Ovary (tissue), 9 donors: ENCODE data around the gene NT5DC3. TPM values are rescaled to one million over a fixed set of nuclear protein-coding genes. Genes with fewer than 3 reads are reported as not detected.

Experiments used
- DNase-seq, 5 donors: peaks; one replicate each; pipeline ENCODE4 v3.0.0-alpha.2; 2019 to 2020
- H3K27ac ChIP-seq, 2 donors: fragments of 200-600 bp; one replicate each; pipeline versions ENCODE4 v1.5.1 to v1.8.0; 2019 to 2022
- H3K27me3 ChIP-seq: fragments of 200-600 bp; one replicate; pipeline ENCODE4 v1.8.0; 2022
- H3K36me3 ChIP-seq: fragments of 200-600 bp; sonication (generic); one replicate; pipeline ENCODE4 v1.5.1; 2019
- H3K4me1 ChIP-seq: one replicate; pipeline ENCODE4 v1.8.1; 2013; ENCODE audit warnings: mild to moderate bottlenecking, moderate library complexity; ENCODE audit not compliant: insufficient read depth
- H3K4me3 ChIP-seq: fragments of 200-600 bp; sonication (generic); one replicate; pipeline ENCODE4 v1.5.1; 2017
- H3K9me3 ChIP-seq, 2 donors: fragments of 200-600 bp in 1 of 2; sonication (generic) in 1 of 2; one replicate each; pipeline versions ENCODE4 v1.5.1 to v1.8.1; 2013 to 2019; ENCODE audit warnings: mild to moderate bottlenecking in 1 of 2, moderate library complexity in 1 of 2
- CTCF ChIP-seq, 3 donors: fragments of 450-650 bp in 2 of 3; fragments of 200-600 bp in 1 of 3; IDR thresholded peaks; one replicate each; pipeline versions ENCODE4 v1.5.1 to v1.8.0; 2016 to 2022; ENCODE audit warnings: antibody characterized with exemption in 3 of 3, mild to moderate bottlenecking in 1 of 3
- EP300 ChIP-seq: sonication (generic); formaldehyde crosslinking; IDR thresholded peaks from one replicate; pipeline ENCODE4 v1.6.1; 2017; ENCODE audit warnings: antibody characterized with exemption
- POLR2A ChIP-seq: fragments of 450-650 bp; IDR thresholded peaks from one replicate; pipeline ENCODE4 v1.6.1; 2017; ENCODE audit warnings: antibody characterized with exemption, mild to moderate bottlenecking, moderate library complexity
- WGBS, 3 donors: extraction: QIAGEN DNeasy Blood & Tissue Kit in 1 of 3; methylation state at CpG; one replicate each; pipeline versions ENCODE4 v1.1.5 to v1.1.7; 2013 to 2017; 5-methylcytosine and 5-hydroxymethylcytosine counted together
- intact Hi-C, 4 donors: fragments of 100-400 bp; cut with DNase I; formaldehyde crosslinking; loops; one replicate each; pipeline versions ENCODE4 v1.11.0 to v1.15.1; 2022 to 2023
- polyA plus RNA-seq, 2 donors: library from polyadenylated mRNA; stranded (reverse); fragments of 200-250 nt in 1 of 2; fragments of 350-450 nt in 1 of 2; fragmentation: Illumina TruSeq in 1 of 2; extraction: RNeasy Lipid Tissue Mini Kit (QIAGEN cat#74804) in 1 of 2; gene quantifications; one replicate each; pipeline ENCODE4 v1.2.3, GENCODE V29; 2013 to 2014
- total RNA-seq, 7 donors: library from RNA; depleted of rRNA in 2 of 7; stranded (reverse); fragments of >200 nt in 2 of 7; fragmentation: NEBNext Ultra II Directional in 3 of 7; extraction: Animal tissue kit (Norgen Biotek cat#: 25700) in 3 of 7; gene quantifications; one replicate each; pipeline versions ENCODE4 v1.1.0 to v1.2.4, GENCODE V29; 2016 to 2023
- donor health status: DM: no; HTN: no; CAD: no; lungs with moderate emphysema.
- donor health status: DM: no; HTN: no; CAD: no.
- donor health status: Bipolar disorder and iron deficiency.
- donor health status: DM: yes; HTN: yes; CAD: no.
- donor health status: DM: no; HTN: no; CAD: no.
- donor health status: DM: yes; HTN: yes; CAD: no.

The NT5DC3 gene
- total and polyA plus RNA-seq, 9 donors: 1.8 to 9.3 (median 7.1) TPM

- intact Hi-C loops: no loop called here
- H3K27ac ChIP-seq: no peak overlapping the region
- TF ChIP-seq CTCF (IDR thresholded peaks at IDR 0.05) (no peak), EP300 (no peak), POLR2A (no peak)
- no peaks in the 10 kb centered on the region for H3K36me3 ChIP-seq
- H3K27me3 ChIP-seq: no peaks in the 10 kb centered on the region
- H3K9me3 ChIP-seq: no peaks in the 10 kb centered on the region
- WGBS, 3 donors: 88 to 95% (median 92%) methylated on average over 4 of the region's 4 CpGs
- peaks cover 11% of the 10 kb centered on the region for H3K4me1 ChIP-seq
- H3K4me3 ChIP-seq: no peak overlapping the region
- DNase-seq: no peak
Measured at GRCh38 chr12:103799504-103799856, 41.6 kb downstream of the NT5DC3 start.

GRCh38 chr12:103798586-103798985 is 42.4 kb downstream of the NT5DC3 start:
- Histone ChIP-seq H3K9me3 (no peaks in the 10 kb centered on the region), H3K27ac (no peak overlapping the region), H3K4me1 (peaks cover 11% of the 10 kb centered on the region), H3K4me3 (no peak overlapping the region), H3K27me3 (no peaks in the 10 kb centered on the region), H3K36me3 (no peaks in the 10 kb centered on the region)
- DNase-seq: no peak
- 94 to 96% (median 96%) methylated on average over 4 of the region's 4 CpGs for WGBS, 3 donors
- TF ChIP-seq POLR2A (no peak), EP300 (no peak), CTCF (IDR thresholded peaks at IDR 0.05) (no peak)
- intact Hi-C loops: no loop called here

GRCh38 chr12:103794309-103795213 is 46.5 kb downstream of the NT5DC3 start:
- no peaks in the 10 kb centered on the region for H3K4me1 ChIP-seq

GRCh38 chr12:103793512-103794045 is 47.5 kb downstream of the NT5DC3 start:
- Histone ChIP-seq H3K4me1 (no peaks in the 10 kb centered on the region), H3K27me3 (no peaks in the 10 kb centered on the region), H3K4me3 (no peak overlapping the region), H3K27ac (no peak overlapping the region), H3K9me3 (no peaks in the 10 kb centered on the region), H3K36me3 (no peaks in the 10 kb centered on the region)
- intact Hi-C loops: no loop called here
- 81 to 86% (median 86%) methylated on average over 9 of the region's 9 CpGs for WGBS, 3 donors
- no peak for DNase-seq
- TF ChIP-seq POLR2A (no peak), EP300 (no peak), CTCF (IDR thresholded peaks at IDR 0.05) (no peak)

More at GRCh38 chr12:103794309-103795213, 46.5 kb downstream of the NT5DC3 start:
- no peaks in the 10 kb centered on the region for H3K36me3 ChIP-seq
- no peak overlapping the region for H3K27ac ChIP-seq
- H3K27me3 ChIP-seq: no peaks in the 10 kb centered on the region
- no peak for DNase-seq
- WGBS, 3 donors: 68 to 75% (median 72%) methylated on average over 4 of the region's 4 CpGs
- intact Hi-C loops: no loop called here
- H3K9me3 ChIP-seq: no peaks in the 10 kb centered on the region
- H3K4me3 ChIP-seq: no peak overlapping the region
- no peak for TF ChIP-seq EP300
- no peak for TF ChIP-seq POLR2A
- no peak for TF ChIP-seq CTCF (IDR thresholded peaks at IDR 0.05)
